GM20000 (cell line): ENCODE data around the gene ZFAND3.

Experiments used
- DNase-seq: peaks from one replicate; pipeline ENCODE4 v3.0.0; 2012; ENCODE audit warnings: low spot score
- TF ChIP-seq, protein P1 (sequence below): IDR thresholded peaks from 2 replicates; pipeline ENCODE4 v1.5.1; 2012; ENCODE audit warnings: mild to moderate bottlenecking, control low read depth; ENCODE audit errors: extremely low read depth, missing control alignments

The ZFAND3 gene

DNA sequence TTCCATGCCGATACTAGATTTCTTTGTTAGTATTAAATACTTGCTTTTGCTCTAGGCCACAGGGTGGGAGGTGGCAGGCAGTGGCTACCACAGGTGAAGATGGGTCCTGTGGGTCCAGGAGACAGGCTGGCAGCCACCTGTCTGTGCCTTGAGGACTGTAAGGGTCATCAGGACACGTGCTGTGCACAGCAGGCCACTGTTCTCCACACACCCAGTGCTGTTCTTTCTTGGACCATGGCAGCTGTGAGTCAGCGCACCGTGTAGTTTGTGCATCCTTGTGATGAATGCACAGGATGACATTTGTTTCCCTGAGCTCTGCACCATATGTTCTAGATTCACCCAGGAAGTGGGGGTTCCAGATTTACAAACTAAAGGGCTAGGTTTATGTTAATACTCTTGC, 317.0 kb downstream of the ZFAND3 start:
- DNase-seq, result no peak
- TF ChIP-seq, protein P1, sequence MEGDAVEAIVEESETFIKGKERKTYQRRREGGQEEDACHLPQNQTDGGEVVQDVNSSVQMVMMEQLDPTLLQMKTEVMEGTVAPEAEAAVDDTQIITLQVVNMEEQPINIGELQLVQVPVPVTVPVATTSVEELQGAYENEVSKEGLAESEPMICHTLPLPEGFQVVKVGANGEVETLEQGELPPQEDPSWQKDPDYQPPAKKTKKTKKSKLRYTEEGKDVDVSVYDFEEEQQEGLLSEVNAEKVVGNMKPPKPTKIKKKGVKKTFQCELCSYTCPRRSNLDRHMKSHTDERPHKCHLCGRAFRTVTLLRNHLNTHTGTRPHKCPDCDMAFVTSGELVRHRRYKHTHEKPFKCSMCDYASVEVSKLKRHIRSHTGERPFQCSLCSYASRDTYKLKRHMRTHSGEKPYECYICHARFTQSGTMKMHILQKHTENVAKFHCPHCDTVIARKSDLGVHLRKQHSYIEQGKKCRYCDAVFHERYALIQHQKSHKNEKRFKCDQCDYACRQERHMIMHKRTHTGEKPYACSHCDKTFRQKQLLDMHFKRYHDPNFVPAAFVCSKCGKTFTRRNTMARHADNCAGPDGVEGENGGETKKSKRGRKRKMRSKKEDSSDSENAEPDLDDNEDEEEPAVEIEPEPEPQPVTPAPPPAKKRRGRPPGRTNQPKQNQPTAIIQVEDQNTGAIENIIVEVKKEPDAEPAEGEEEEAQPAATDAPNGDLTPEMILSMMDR, result no peak

DNA sequence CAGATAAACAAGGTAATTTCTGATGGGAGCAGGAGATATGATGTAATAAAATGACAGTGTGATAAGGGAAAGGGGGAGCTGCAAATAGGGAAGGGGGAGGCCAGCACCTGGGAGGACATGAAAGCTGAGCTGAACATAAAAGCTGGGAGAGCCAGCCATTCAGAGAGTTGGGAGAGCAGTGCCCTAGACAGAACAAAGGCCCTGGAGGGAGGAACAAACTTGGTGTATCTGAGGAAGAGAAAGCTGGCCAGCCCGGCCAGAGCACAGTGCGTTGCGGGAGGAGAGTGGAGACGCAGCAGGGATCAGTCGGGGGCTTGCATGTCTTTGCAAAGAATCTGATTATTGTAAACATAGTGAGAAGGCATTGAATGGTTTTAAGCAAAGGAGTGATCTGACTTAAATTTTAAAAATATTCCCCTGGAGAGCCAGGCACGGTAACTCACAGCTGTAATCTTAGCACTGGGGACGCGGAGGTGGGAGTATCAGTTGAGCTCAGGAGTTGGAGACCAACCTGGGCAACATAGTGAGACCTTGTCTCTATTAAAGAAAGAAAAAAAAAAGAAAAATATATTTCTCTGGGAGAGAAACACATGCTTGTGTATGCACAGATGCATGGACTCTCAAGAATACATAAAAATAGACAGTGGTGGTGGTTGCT, 318.2 kb downstream of the ZFAND3 start:
- no peak for DNase-seq
- TF ChIP-seq, protein P1, result no peak

DNA sequence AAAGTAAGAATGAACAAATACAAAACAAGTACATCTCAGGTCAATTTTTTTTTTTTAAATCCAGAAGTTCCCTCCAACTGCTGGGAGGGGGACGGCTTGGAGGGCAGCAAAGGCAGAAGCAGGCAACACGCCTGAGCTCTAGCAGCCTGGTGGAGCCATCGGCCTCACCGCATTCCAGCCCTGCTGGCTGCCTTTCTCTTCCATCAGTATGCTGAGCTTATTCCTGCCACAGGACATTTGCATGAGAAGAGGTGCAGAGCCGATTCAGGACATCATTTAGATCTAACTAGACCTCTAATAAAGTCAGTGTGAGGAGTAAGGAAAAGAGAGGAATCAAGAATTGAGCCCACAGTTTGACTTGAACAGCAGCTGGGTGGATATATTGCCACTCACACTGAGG, 318.8 kb downstream of the ZFAND3 start:
- no peak for DNase-seq
- TF ChIP-seq, protein P1, result no peak

DNA sequence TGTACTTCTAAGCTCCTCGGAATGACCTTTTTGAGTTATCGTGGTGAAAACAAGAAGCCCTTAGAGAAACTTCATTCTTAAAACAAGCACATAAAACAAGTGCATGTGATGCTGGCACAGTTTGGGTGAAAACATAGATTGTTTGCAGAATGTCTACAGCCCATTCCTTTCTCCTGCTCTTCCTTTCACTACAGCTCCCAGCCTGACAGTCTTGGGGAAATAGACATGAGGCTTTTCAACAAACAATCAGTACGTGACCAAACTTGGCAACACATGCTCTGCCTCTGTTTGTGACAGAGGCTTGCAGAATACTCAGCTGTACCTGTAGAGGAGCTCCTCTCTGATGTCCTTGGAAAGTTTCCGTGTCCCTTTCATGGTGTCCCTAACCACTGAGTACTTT, 321.6 kb downstream of the ZFAND3 start:
- no peak for DNase-seq
- TF ChIP-seq, protein P1, result no peak

DNA sequence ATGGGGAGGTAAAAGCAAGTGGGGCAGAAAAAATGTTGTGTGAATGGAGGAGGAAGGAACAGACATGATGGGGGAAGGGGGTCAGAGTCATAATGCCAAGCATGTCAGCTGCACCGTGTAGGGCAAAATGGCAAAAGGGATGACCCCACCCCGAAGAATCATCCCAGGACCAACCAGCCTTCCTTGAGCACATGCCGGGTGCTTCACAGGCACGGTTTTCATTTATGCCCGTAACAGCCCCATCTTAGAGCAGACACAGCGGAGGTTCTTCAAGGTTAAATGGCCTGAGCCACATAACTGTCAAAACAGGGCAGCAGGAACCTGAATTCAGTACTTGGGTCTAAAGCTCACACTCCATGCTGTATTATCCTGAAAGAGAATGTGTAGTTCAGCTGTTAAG, 322.2 kb downstream of the ZFAND3 start:
- TF ChIP-seq, protein P1, result no peak
- no peak for DNase-seq

DNA sequence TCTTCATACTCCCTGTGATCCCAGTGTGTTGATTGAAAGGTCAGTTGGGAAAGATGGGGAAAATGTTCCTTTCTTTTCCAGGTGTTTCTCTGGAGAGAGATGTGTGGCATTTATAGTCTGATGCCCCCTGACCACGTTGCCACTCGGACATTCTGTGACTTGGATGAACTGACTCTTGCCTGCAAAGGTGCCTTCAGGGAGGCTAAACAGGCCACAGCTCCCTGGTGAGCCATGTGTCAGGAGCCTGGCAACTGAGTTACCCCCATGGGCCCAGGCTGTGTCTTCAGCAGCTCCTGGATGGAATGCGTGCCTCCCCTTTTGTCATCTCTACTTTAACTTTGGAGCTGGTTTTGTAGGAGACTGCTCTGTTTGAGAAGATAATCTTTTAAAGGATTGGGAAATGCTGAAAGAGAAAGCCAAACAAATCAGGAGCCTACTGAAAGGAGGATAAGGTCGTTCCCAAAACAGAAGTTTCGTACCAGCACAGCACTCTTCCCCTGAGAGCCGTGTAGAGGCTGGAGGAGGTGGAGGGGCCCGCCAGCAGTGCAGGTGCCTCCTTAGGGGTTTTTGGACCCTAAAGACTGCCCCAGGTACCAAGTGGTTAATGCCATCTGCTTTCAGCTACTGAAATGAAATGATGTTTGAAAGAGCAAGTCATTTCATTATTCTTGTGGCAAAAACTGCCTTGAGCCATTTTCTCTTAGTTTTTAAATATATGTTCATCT, 322.8 kb downstream of the ZFAND3 start:
- DNase-seq, result no peak

More for the DNA sequence above, 322.8 kb downstream of the ZFAND3 start:
- TF ChIP-seq, protein P1, result no peak
